ENCODE data around the gene KRTAP2-4.

DNA sequence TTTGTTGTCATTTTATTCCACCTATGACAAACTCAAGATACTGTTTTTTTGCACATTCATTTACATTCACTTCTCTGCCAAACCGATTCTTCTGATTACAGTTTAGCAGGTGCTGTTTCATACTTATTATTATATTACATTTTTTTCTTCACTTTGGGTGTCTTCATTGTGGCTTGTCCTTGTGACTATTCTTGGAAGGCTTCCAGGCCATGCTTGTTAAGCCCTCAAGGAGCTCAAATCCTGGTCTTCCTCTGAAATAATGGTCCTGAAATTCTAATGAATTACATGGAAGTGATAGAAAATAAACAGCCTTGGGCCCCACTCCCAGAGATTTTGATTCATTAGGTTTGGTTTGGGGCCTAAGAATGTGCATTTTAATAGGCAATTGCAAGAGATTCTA is 1.4 kb downstream of the KRTAP2-4 start:
- TF ChIP-seq POLR2A (IDR thresholded peaks at IDR 0.05; ENCODE audit: low read length) (no peak), GATA1 (IDR thresholded peaks at IDR 0.05; ENCODE audit: low read depth, low read length) (no peak)

Measured in erythroblast (primary cell).